Upper lobe of left lung (tissue), 4 donors: ENCODE results near the gene USH1C.

ENCODE experiments used
- POLR2AphosphoS5 ChIP-seq, 2 donors: sonication (generic); formaldehyde crosslinking; IDR thresholded peaks; one replicate each; pipeline ENCODE4 v1.5.1; 2017; ENCODE audit warnings: antibody characterized with exemption in 2 of 2
- TF ChIP-seq, protein P1 (sequence below), 6 experiments: fragments of 450-650 bp in 4 of 6; fragments of 200-600 bp in 2 of 6; sonication (generic) in 2 of 6; IDR thresholded peaks; one replicate each; pipeline ENCODE4 v1.5.1; 2016 to 2019; ENCODE audit warnings: antibody characterized with exemption in 6 of 6

DNA sequence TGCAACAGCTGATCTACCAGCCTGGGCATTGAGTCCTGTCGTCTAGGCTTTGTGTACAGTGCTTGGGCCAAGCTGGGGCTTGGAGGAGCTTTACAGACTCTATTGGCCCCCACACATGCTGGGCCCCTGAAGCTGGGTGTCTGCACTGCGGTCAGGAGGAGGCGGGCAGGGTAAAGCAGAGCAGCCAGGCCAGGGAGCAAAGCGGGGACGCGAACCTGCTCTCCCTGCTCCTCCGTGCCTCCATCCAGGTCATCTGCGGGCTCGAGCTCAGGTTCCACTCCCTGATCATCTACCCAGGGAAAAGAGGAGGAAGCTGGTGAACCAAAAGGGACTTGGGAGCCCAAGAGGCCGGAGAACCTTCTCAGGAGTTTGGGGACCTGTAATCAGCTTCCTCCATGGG, 27.0 kb downstream of the USH1C start:
- TF ChIP-seq, protein P1, sequence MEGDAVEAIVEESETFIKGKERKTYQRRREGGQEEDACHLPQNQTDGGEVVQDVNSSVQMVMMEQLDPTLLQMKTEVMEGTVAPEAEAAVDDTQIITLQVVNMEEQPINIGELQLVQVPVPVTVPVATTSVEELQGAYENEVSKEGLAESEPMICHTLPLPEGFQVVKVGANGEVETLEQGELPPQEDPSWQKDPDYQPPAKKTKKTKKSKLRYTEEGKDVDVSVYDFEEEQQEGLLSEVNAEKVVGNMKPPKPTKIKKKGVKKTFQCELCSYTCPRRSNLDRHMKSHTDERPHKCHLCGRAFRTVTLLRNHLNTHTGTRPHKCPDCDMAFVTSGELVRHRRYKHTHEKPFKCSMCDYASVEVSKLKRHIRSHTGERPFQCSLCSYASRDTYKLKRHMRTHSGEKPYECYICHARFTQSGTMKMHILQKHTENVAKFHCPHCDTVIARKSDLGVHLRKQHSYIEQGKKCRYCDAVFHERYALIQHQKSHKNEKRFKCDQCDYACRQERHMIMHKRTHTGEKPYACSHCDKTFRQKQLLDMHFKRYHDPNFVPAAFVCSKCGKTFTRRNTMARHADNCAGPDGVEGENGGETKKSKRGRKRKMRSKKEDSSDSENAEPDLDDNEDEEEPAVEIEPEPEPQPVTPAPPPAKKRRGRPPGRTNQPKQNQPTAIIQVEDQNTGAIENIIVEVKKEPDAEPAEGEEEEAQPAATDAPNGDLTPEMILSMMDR (IDR thresholded peaks at IDR 0.05), result no peak
- no peak for TF ChIP-seq POLR2AphosphoS5 (IDR thresholded peaks at IDR 0.05)
